CD4-positive, alpha-beta T cell treated with Interleukin-10 for 1 hour (primary cell): Measurements from ENCODE around the gene XKR3.
A peak's percentile ranks its signal among the peaks of the same experiment; 100 is the strongest.
"Not testable (repeated sequence)": the region's sequence is repeated elsewhere in the genome, so short reads cannot be mapped to it uniquely, and the experiment has no call there.

Source experiments
- DNase-seq: peaks from one replicate; pipeline ENCODE4 v3.0.0-alpha.2; 2020

The XKR3 gene

DNA sequence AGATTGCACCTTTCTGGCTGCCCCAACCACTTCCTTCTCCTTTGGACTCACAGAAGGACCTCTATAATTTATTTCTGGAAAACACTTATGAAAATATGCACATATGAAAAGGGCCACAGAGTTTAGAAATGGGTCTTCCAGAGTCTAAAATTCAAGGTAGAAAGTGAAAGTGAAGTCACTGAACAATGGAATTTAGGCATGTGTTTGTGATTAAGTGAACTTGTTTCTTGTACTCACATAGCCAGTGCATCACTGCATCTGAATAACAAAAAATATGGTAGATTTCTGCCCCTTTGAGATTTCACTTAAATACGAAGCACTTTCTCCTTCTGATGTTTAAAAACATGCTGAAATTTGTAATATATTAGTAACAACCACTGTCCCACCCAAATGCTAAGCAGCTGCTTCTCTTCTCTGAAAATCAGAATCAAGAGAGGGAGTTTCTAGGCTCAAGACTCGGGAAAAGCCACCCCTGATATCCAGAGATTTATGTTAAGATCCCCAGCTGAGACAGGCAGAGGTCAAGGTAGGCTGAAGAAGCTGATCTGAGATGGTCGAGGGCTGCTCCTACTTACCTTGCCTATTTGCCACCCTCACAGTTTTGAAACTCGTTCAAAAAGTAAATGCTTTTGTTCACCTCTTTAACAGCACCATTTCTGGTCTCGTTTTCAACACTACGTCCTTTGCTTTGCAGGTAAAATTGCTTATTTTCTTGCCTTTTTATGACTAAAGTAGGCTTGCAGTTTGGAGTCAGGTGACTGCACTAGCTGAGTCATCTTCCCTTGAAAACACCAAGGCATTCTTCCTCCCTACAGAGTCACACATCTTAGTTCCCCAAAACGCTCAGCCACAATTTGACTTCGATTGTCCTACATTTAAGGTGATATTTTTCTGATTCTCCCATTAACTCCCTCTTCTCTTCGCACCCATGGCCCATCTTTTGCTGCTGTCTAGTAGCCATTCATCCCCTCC, at the start of gene XKR3:
Gene XKR3, minus strand, starts transcription at position 696 of the 972 bp plus-strand sequence. CDS start 17,338 bp downstream, outside the sequence.
- peak; percentile 5 for DNase-seq

DNA sequence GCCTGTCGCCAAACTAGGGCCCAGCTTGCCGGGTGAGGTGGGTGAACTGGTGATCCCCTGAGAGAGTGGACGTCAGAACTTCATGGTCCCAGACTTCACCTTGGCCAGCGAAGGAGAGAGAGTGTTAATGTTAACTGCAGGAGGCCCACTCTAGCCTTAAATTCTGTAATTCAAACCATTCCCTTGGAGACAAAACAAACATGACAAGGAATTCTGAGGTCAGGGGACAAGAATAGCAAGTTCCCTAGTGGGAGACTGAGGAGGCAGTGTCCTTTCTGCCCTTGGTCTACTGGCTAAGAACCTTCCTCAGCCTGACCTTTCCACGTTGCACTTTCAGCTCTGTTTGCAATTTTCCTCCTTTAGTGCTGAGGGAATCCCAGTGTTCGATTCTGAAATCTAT, 44.4 kb upstream of the XKR3 start:
- not testable (repeated sequence) for DNase-seq

GRCh38 chr22:16866167-16866566, 41.0 kb upstream of the XKR3 start:
- no peak for DNase-seq

GRCh38 chr22:16856851-16857250, 31.6 kb upstream of the XKR3 start:
- DNase-seq, result not testable (repeated sequence)

GRCh38 chr22:16854631-16855030, 29.4 kb upstream of the XKR3 start:
- no peak for DNase-seq

- DNase-seq, result not testable (repeated sequence)
Observed at GRCh38 chr22:16851268-16851996, 26.2 kb upstream of the XKR3 start.

- DNase-seq, result no peak
Observed at GRCh38 chr22:16847271-16847670, 22.1 kb upstream of the XKR3 start.

DNA sequence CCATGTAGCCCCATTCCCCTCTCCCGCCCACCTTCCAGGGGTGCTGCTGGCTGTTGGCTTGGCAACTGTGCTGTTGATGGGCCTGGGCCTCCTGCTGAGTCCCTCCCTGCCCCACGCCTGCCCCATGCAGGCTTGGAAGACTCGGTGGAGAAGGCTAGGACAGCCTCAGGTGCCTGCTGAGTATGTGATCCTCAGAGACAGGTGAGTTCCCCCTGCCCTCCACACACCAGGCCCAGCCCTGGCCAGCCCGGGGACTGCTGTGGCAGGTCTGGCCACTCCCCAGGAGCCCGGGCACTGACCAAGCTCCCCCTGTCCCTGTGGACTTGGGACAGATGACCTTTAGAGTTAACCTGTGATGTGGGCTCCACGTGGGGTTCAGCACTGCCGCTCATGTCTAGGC, 20.7 kb upstream of the XKR3 start:
- DNase-seq, result no peak

DNA sequence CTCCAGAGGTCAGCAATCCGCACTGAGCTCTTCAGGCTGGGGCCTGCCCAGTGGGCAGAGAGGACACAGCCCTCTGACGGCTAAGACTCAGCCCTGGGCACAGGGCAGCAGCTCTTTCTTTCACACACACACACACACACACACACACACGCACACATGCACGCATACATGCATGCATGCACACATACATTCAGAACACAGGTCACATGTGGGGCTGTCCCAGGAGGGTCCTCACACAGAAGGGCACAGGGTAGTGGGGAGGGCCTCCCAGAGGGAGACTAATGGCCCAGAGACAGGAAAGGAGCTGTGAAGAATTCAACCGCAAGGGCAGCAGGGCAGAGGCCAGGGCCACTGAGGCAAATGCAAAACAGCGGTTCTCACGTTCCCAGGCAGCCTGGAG, 20.3 kb upstream of the XKR3 start:
- no peak for DNase-seq

GRCh38 chr22:16844529-16844928, 19.3 kb upstream of the XKR3 start:
- DNase-seq, result no peak

GRCh38 chr22:16838073-16838472, 12.9 kb upstream of the XKR3 start:
- no peak for DNase-seq

DNA sequence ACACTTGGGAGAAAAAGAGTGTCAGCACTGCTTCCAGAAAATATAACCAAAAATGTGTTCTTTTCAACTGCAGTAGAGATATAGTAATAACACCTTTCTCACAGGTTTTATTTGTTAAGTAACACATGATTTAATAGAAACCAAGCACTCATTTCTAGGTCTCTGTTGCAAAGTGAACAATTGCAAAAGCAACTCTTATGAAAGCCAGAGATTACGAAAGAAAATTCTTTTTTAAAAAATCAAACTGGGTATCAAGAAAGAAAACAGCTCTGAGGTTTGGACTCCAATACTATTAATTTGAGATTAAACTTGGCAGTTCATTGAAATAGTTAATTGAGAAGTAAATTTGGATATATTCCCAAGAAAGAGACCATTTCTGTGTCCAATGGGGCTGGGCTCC, 9.8 kb upstream of the XKR3 start:
- no peak for DNase-seq

DNA sequence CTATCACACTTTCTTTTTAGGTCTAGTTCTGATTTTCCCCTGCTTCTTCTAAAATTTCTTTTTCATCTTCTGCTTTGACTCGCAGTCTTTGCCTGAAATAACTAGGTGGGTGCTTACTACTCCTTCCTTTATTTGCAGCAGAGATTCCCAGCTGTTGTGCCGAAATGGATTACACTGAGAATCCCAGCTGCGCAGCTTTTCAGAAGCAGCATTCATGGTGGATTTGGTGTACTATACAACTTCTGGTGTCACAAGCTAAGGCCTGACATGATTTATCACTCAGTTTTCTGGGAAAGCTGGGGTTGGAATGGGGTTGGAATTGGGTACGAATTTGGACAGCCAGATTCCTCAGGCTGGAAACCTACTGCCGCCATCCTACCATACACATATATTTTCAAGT, 6.0 kb upstream of the XKR3 start:
- DNase-seq, result no peak

DNA sequence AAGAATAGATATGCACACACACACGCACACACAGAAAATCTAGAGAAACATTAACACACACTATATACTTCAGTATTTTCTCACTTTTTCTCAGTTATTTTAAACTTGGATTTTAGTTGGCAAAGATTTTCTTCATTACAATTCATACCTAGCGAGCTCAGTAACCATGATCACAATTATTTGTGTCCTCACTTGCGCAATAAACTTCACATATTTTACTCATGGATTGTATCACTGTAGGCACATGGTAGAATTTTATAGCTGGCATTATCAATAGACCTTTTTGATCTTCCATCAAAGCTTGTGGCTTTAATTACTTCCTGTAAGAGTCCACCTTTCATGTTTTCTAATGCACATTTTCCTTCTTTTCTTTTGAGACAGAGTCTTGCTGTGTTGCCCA, 4.8 kb upstream of the XKR3 start:
- DNase-seq, result no peak

- no peak for DNase-seq
Observed at GRCh38 chr22:16828876-16829275, 3.7 kb upstream of the XKR3 start.

- DNase-seq, result no peak
Observed at GRCh38 chr22:16827506-16827905, 2.3 kb upstream of the XKR3 start.

GRCh38 chr22:16819249-16819648, 6.0 kb downstream of the XKR3 start:
- DNase-seq, result no peak

- DNase-seq, result no peak
Observed at GRCh38 chr22:16818538-16818937, 6.7 kb downstream of the XKR3 start.

DNA sequence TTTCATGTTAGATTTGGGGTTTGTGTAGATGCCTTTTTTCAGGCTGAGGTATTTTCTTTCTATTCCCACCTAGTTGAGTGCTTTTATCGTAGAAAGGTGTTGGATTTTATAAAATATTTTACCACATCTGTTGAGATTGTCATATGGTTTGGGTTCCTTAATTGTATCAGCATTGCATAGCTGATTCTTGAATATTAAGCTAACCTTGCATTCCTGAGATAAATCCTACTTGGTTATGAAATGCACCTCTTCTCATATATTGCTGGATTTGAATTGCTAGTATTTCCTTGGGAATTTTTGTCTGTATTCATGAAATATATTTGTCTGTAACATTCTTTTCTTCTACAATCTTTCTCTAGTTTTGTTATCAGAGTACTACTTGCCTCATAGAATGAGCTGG, 10.1 kb downstream of the XKR3 start:
- DNase-seq, result no peak

- no peak for DNase-seq
Observed at GRCh38 chr22:16810188-16810802, 14.9 kb downstream of the XKR3 start.

GRCh38 chr22:16808744-16809143, 16.5 kb downstream of the XKR3 start:
- no peak for DNase-seq

- DNase-seq, result no peak
Observed at GRCh38 chr22:16807109-16807508, 18.1 kb downstream of the XKR3 start.

DNA sequence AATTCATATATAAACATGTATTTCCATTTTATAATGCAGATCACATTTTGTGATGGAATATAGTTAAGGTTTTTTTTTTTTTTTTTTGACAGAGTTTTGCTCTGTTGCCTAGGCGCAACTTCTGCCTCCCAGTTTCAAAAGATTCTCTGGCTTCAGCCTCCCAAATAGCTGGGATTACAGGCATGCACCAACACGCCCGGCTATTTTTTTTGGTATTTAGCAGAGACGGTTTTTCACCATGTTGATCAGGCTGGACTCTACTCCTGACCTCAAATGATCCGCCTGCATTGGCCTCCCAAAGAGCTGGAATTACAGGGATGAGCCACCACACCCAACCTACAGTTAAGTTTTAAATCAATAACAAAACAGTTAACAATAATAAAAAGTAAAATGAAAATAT, 18.8 kb downstream of the XKR3 start:
- DNase-seq, result no peak

GRCh38 chr22:16804882-16805281, 20.3 kb downstream of the XKR3 start:
- DNase-seq, result no peak
